ENCODE data around the gene LOX.

GRCh38 chr5:122121479-122122465, 43.7 kb upstream of the LOX start:
- TF ChIP-seq, protein P1, sequence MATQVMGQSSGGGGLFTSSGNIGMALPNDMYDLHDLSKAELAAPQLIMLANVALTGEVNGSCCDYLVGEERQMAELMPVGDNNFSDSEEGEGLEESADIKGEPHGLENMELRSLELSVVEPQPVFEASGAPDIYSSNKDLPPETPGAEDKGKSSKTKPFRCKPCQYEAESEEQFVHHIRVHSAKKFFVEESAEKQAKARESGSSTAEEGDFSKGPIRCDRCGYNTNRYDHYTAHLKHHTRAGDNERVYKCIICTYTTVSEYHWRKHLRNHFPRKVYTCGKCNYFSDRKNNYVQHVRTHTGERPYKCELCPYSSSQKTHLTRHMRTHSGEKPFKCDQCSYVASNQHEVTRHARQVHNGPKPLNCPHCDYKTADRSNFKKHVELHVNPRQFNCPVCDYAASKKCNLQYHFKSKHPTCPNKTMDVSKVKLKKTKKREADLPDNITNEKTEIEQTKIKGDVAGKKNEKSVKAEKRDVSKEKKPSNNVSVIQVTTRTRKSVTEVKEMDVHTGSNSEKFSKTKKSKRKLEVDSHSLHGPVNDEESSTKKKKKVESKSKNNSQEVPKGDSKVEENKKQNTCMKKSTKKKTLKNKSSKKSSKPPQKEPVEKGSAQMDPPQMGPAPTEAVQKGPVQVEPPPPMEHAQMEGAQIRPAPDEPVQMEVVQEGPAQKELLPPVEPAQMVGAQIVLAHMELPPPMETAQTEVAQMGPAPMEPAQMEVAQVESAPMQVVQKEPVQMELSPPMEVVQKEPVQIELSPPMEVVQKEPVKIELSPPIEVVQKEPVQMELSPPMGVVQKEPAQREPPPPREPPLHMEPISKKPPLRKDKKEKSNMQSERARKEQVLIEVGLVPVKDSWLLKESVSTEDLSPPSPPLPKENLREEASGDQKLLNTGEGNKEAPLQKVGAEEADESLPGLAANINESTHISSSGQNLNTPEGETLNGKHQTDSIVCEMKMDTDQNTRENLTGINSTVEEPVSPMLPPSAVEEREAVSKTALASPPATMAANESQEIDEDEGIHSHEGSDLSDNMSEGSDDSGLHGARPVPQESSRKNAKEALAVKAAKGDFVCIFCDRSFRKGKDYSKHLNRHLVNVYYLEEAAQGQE (IDR thresholded peaks at IDR 0.05; ENCODE audit: low read depth), result no peak
- TF ChIP-seq POLR2A (IDR thresholded peaks at IDR 0.05; ENCODE audit: borderline replicate concordance, extremely low read depth, insufficient read depth, insufficient read length) (no peak), POLR2AphosphoS5 (IDR thresholded peaks at IDR 0.05; ENCODE audit: low read depth, low read length) (no peak), EZH2phosphoT487 (IDR thresholded peaks at IDR 0.05; ENCODE audit: borderline replicate concordance) (no peak), YY1 (IDR thresholded peaks at IDR 0.05; ENCODE audit: extremely low read depth, insufficient replicate concordance, low read depth, low read length) (no peak), ZNF274 (IDR thresholded peaks at IDR 0.05; ENCODE audit: low read depth, low read length) (no peak), RAD21 (IDR thresholded peaks at IDR 0.05; ENCODE audit: low read depth) (no peak), JUND (IDR thresholded peaks at IDR 0.05) (no peak), EZH2 (IDR thresholded peaks at IDR 0.05) (no peak), CBX3 (IDR thresholded peaks at IDR 0.05; ENCODE audit: low read depth) (no peak)
- TF ChIP-seq, protein P2, sequence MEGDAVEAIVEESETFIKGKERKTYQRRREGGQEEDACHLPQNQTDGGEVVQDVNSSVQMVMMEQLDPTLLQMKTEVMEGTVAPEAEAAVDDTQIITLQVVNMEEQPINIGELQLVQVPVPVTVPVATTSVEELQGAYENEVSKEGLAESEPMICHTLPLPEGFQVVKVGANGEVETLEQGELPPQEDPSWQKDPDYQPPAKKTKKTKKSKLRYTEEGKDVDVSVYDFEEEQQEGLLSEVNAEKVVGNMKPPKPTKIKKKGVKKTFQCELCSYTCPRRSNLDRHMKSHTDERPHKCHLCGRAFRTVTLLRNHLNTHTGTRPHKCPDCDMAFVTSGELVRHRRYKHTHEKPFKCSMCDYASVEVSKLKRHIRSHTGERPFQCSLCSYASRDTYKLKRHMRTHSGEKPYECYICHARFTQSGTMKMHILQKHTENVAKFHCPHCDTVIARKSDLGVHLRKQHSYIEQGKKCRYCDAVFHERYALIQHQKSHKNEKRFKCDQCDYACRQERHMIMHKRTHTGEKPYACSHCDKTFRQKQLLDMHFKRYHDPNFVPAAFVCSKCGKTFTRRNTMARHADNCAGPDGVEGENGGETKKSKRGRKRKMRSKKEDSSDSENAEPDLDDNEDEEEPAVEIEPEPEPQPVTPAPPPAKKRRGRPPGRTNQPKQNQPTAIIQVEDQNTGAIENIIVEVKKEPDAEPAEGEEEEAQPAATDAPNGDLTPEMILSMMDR (IDR thresholded peaks at IDR 0.05 in 2 of 3, conservative IDR thresholded peaks at IDR 0.05 in 1 of 3; ENCODE audit: borderline replicate concordance in 1 of 3, insufficient read depth in 1 of 3, low read depth in 2 of 3, low read length in 2 of 3), result no peak
- TF ChIP-seq, protein P3, sequence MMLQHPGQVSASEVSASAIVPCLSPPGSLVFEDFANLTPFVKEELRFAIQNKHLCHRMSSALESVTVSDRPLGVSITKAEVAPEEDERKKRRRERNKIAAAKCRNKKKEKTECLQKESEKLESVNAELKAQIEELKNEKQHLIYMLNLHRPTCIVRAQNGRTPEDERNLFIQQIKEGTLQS (IDR thresholded peaks at IDR 0.05), result no peak
